SW480 (cell line): ENCODE measurements around the gene FAM107B.
"Not testable (repeated sequence)": the region's sequence is repeated elsewhere in the genome, so short reads cannot be mapped to it uniquely, and the experiment has no call there.

Source experiments
- DNase-seq: peaks from one replicate; pipeline ENCODE4 v3.0.0-alpha.2; 2016; ENCODE audit warnings: low spot score

Gene FAM107B

GRCh38 chr10:14664345-14664744 is 110.4 kb downstream of the FAM107B start:
- no peak for DNase-seq

- peak; percentile 8 for DNase-seq
These were observed 112.9 kb downstream of the FAM107B start for GRCh38 chr10:14661818-14662217.

GRCh38 chr10:14660831-14661230 is 113.9 kb downstream of the FAM107B start:
- no peak for DNase-seq

- DNase-seq = no peak
These were observed 115.0 kb downstream of the FAM107B start for GRCh38 chr10:14659626-14660196.

GRCh38 chr10:14659137-14659536 is 115.6 kb downstream of the FAM107B start:
- DNase-seq = not testable (repeated sequence)

GRCh38 chr10:14658331-14659127 is 116.2 kb downstream of the FAM107B start:
- DNase-seq = no peak

- no peak for DNase-seq
These were observed 118.5 kb downstream of the FAM107B start for GRCh38 chr10:14656052-14656730.

- no peak for DNase-seq
These were observed 119.8 kb downstream of the FAM107B start for GRCh38 chr10:14654821-14655382.

- DNase-seq = no peak
These were observed 121.2 kb downstream of the FAM107B start for GRCh38 chr10:14653271-14654161.

- no peak for DNase-seq
These were observed 121.9 kb downstream of the FAM107B start for GRCh38 chr10:14652816-14653215.

- no peak for DNase-seq
These were observed 122.6 kb downstream of the FAM107B start for GRCh38 chr10:14652067-14652466.

- DNase-seq = no peak
These were observed 125.0 kb downstream of the FAM107B start for GRCh38 chr10:14649739-14650138.

- DNase-seq = no peak
These were observed 125.8 kb downstream of the FAM107B start for GRCh38 chr10:14648946-14649345.

- DNase-seq = peak; percentile 22
These were observed 126.5 kb downstream of the FAM107B start for GRCh38 chr10:14648005-14648765.

GRCh38 chr10:14645239-14645960 is 129.3 kb downstream of the FAM107B start:
- DNase-seq = no peak

- no peak for DNase-seq
These were observed 135.1 kb downstream of the FAM107B start for GRCh38 chr10:14639637-14640036.

GRCh38 chr10:14635043-14635710 is 139.5 kb downstream of the FAM107B start:
- DNase-seq = no peak

GRCh38 chr10:14634572-14634971 is 140.1 kb downstream of the FAM107B start:
- not testable (repeated sequence) for DNase-seq

- no peak for DNase-seq
These were observed 148.8 kb downstream of the FAM107B start for GRCh38 chr10:14625765-14626525.
